ENCODE data around the gene IL1B.
A peak's percentile ranks its signal among the peaks of the same experiment; 100 is the strongest.

The IL1B gene

GRCh38 chr2:112807233-112807807 is 29.3 kb downstream of the IL1B start:
- DNase-seq (ENCODE audit: low read depth, low spot score), result no peak

DNA sequence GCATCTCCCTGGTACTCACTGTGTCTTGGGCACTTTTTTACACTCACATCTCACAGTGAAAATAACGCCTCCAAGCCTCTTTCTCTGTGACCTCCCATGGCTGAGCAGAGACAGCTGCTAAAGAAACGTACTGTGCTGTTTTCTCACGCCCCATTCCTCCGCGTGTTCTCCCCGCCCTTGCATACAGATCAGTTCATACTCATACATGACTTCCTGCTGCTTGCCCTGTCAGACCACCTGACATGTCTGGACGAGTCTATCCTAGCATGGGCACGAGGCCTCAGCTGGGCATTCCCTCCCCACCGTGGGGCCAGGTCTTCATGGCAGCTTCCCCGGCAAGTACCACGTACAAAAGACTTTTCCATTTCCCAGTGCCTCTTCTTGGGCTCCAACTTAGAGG is 31.0 kb downstream of the IL1B start:
- no peak for DNase-seq (ENCODE audit: low read depth, low spot score)

GRCh38 chr2:112803691-112804521 is 32.7 kb downstream of the IL1B start:
- peak; percentile 11 for DNase-seq (ENCODE audit: low read depth, low spot score)

- DNase-seq (ENCODE audit: low read depth, low spot score), result no peak
These were observed 35.5 kb downstream of the IL1B start for GRCh38 chr2:112800881-112801583.

DNA sequence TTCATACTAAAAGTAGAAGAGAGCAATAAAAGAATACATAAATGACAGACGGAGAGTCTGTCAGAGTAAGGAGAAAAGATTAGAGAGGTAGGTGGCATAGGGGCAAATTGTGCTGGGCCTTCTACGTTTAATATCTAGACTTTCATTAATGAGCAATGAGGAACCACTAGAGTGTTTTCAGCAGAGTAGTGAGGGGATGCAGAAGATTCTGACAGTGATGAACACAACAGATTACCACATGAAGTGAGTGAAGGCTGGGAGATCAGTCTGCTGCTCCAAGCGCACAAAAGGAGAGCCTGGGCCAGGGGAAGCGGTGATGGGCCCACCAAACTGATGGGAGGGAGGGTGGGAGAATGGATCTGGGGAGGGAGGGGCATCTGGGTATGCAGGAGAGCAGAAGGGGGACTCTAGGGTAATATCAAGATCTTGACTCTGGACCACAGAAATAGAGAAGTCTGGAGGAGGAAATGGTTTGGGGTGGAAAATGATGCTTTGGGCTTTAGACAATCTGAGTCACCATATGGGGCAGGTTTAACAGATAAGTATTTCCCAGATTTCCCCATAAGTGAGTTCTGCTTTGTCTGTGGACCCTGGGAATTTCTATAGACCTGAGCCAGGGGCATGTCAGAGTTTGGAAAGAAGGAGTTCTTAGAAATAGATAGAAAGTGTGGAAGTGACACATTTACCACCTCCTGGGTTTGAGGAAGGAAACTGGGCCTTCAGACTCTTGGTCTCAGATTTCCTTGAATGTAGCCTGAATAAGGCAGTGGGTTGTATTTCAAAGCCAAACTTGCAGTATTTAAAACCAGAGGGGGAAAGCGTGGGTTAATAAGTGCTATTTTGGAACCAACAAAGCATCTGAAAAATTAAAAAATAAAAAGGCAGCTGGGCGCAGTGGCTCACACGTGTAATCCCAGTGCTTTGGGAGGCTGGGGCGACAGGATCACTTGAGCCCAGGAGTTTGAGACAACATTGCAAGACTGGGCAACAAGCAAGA is 37.3 kb downstream of the IL1B start:
- no peak for DNase-seq (ENCODE audit: low read depth, low spot score)

DNA sequence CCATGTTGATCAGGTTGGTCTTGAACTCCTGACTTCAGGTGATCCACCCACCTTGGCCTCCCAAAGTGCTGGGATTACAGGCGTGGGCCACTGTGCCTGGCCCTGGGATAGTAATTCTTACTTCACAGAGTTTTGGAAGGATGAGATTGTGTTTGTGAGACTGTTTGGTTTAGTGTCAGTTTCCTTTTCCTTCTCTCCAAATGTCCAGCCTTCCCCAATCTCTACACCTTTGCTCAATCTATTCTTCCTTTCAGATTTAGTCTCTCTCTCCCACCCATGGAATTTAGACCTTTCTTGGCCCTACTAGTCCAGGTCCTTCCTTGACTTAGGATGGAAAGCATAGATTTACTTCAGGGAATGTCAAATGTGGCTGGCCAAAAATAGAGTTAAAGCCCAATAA is 40.1 kb downstream of the IL1B start:
- DNase-seq (ENCODE audit: low read depth, low spot score), result no peak

DNA sequence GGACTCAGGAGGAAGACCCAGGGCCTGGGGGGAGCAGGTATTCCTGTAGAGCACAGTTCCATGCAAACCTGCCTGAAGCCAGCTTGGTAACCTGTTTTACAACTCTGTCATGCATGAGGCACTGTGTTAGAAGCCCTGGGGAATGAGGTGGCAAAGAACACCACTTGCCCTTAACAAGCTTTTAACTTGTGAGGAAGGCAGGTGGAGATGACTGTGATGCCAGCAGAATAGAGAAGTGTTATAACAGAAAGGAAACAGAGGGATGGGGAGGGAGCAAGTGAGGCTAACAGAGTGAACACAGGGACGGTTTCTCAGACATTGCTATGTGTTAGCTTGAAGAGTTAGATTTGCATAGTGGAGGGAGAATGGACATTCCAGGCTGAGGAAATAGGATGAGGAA is 40.8 kb downstream of the IL1B start:
- DNase-seq (ENCODE audit: low read depth, low spot score), result no peak

GRCh38 chr2:112794841-112795240 is 41.7 kb downstream of the IL1B start:
- DNase-seq (ENCODE audit: low read depth, low spot score), result no peak

DNA sequence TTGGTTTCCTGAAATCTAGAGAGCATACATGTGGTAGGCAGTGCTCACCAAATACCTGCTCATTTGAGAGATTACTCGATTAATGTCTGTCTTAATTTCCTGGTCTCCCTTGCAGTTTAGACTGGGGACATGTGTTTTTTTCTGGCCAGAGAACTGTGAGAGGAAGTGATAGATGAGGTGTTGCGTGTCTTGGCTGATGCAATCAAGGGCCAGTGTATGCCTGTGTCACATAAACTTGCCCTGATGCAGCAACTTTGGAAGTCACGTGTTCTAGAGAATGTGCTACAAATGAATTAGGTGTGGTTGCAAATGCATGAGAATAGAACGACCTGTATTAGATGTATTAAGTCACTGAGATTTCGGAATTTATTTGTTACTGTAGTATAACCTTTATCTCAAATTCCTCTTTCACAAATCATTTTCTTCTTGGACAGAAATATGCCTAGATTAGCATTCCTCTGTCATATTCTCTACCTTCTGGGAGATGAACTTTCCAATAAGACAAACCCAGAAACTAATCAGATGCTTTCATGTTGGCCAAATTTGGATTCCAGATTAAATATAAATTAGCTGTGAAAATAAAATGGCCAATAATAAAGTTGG is 42.3 kb downstream of the IL1B start:
- DNase-seq (ENCODE audit: low read depth, low spot score), result no peak

GRCh38 chr2:112793449-112793978 is 43.1 kb downstream of the IL1B start:
- no peak for DNase-seq (ENCODE audit: low read depth, low spot score)

- no peak for DNase-seq (ENCODE audit: low read depth, low spot score)
These were observed 44.2 kb downstream of the IL1B start for GRCh38 chr2:112792419-112792818.

DNA sequence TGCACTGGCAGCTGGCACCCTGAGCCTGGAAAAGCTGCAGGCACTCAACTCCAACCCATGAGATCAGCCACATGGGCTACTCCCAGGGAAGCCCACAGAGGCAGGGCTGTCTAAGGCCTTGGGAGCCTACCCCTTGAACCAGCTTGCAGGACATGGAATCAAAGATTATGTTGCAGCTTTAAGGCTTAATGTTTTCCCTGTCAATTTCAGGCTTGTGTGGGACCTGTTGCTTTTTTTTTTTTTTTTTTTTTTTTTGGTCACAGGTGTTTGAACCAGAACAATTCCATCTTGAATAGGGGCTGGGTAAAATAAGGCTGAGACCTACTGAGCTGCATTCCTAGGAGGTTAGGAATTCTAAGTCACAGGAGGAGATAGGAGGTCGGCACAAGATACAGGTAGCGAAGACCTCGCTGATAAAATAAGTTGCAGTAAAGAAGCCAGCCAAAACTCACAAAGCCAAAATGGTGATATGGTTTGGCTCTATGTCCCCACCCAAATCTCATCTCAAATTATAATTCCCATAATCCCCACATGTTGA is 44.8 kb downstream of the IL1B start:
- no peak for DNase-seq (ENCODE audit: low read depth, low spot score)

GRCh38 chr2:112791019-112791418 is 45.6 kb downstream of the IL1B start:
- DNase-seq (ENCODE audit: low read depth, low spot score), result no peak

DNA sequence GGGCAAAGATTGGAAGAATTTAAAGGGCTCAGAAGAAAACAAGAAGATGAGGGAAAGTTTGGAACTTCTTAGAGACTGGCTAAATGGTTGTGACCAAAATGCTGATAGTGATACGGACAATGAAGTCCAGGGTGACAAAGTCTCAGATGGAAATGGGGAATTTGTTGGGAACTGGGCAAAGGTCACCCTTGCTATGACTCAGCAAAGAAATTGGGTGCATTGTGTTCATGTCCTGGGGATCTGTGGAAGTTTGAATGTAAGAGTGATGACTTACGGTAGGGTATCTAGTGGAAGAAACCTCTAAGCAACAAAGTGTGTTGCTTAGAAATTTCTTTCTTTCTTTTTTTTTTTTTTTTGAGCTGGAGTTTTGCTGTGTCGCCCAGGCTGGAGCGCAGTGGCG is 46.3 kb downstream of the IL1B start:
- no peak for DNase-seq (ENCODE audit: low read depth, low spot score)

DNA sequence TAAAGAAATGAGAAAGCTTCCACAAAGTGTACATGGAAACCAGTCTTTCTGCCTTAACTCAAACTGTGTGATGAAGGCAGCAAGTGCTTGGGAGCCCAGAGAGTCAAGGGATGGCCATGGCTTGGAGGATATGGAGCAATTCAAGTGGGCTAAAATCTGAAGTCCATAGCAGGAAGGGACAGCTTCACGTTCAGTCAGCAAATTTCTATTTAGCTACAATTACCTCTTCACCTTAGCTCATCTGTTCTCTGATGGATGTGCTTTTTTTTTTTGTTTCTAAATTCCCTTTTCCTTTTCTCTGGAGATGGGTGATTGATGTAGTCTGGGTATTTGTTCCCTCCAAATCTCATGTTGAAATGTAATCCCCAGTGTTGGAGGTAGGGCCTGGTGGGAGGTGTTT is 47.4 kb downstream of the IL1B start:
- DNase-seq (ENCODE audit: low read depth, low spot score), result no peak

- no peak for DNase-seq (ENCODE audit: low read depth, low spot score)
These were observed 47.9 kb downstream of the IL1B start for GRCh38 chr2:112788653-112789052.

GRCh38 chr2:112787729-112788393 is 48.7 kb downstream of the IL1B start:
- no peak for DNase-seq (ENCODE audit: low read depth, low spot score)

DNA sequence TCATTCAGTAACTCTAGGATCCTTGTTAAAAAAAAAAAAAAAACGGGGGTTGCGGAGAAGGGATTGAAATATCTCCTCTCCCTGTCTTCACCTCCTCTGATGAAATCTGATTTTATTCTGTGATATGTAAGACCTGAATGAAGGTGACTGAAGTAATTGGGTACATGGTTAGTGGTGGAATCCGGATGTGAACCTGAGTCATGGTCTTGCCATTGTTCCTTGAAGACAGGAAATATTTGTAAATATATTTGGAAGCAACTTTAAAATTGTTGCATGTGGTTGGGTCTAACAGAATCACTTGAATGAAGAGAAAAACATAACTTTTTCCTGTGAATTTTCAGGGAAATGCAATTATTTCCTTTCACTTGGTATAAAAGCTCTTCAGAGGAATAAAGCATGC is 49.3 kb downstream of the IL1B start:
- no peak for DNase-seq (ENCODE audit: low read depth, low spot score)

GRCh38 chr2:112784199-112785189 is 52.1 kb downstream of the IL1B start, which contains the start of gene IL1A:
IL1A (minus strand) TSS chr2:112784493; CDS start chr2:112783770, 723 bp downstream.
- DNase-seq (ENCODE audit: low read depth, low spot score), result peak; percentile 77
